GM12878 (cell line): ENCODE measurements around the gene EIF3D. TPM values are rescaled to one million over a fixed set of nuclear protein-coding genes. Genes with fewer than 3 reads are reported as not detected.

Experiments
- ATAC-seq: fragments of 200-7000 bp; cut with Tn5 transposase; 3 replicates; pipeline ENCODE4 v1.9.1; 2020; ENCODE audit warnings: mild to moderate bottlenecking, moderate library complexity
- BruUV-seq: library from RNA; stranded (reverse); fragments of 400-500 nt; replicated peaks from 2 replicates; lab custom pipeline; 2021; lab: Mats Ljungman, UMichigan
- CTCF ChIA-PET: fragments of 300-600 bp; sonication (Branson Sonifier 250); formaldehyde crosslinking; extraction: SDS; loops from one replicate; lab custom pipeline; 2021; ENCODE audit warnings: inconsistent platforms; lab: Yijun Ruan, JAX
- POLR2A ChIA-PET: fragments of 350-600 bp; formaldehyde crosslinking; extraction: SDS; loops from one replicate; lab custom pipeline; 2021; ENCODE audit warnings: inconsistent platforms; lab: Charles Lee
- RAD21 ChIA-PET: fragments of 300-600 bp; sonication (Branson Sonifier 250); formaldehyde crosslinking; loops from one replicate; lab custom pipeline; 2023; ENCODE audit warnings: antibody characterized with exemption; ENCODE audit not compliant: unreplicated experiment; lab: Charles Lee
- SMC1A ChIA-PET: fragments of 300-600 bp; sonication (Branson Sonifier 250); formaldehyde crosslinking; loops from one replicate; lab custom pipeline; 2023; ENCODE audit not compliant: unreplicated experiment, uncharacterized antibody; lab: Charles Lee
- DNase-seq: peaks from one replicate; pipeline ENCODE4 v3.0.0-alpha.2; 2011; ENCODE audit warnings: low read depth, low spot score
- FAIRE-seq: peaks from 3 replicates; lab custom pipeline; 2011; peaks lifted over from hg19 to GRCh38; lab: Jason Lieb, UNC
- H2AFZ ChIP-seq: 2 replicates; pipeline ENCODE4 v1.6.0; 2011; ENCODE audit warnings: low read depth, low read length, control low read depth; ENCODE audit not compliant: control insufficient read depth
- H3K27ac ChIP-seq: 2 replicates; pipeline ENCODE4 v1.5.1; 2011; ENCODE audit warnings: control low read depth; ENCODE audit not compliant: control insufficient read depth, insufficient read depth
- H3K27me3 ChIP-seq, 2 experiments: replicated peaks in 1 of 2; 2 replicates each; pipeline versions ENCODE4 v1.6.0 to v1.6.1; 2011; ENCODE audit warnings: low read length in 1 of 2; ENCODE audit not compliant: control insufficient read depth in 2 of 2, insufficient read depth in 2 of 2
- H3K36me3 ChIP-seq, 2 experiments: 2 replicates each; pipeline ENCODE4 v1.5.1; 2011; ENCODE audit warnings: low read length in 1 of 2; ENCODE audit not compliant: control insufficient read depth in 2 of 2, insufficient read depth in 2 of 2
- H3K4me1 ChIP-seq: 2 replicates; pipeline ENCODE4 v1.6.1; 2011; ENCODE audit warnings: mild to moderate bottlenecking, low read length, moderate library complexity, mixed read lengths; ENCODE audit not compliant: control insufficient read depth, insufficient read depth
- H3K4me2 ChIP-seq: 2 replicates; pipeline ENCODE4 v1.6.0; 2011; ENCODE audit warnings: control low read depth; ENCODE audit not compliant: control insufficient read depth, insufficient read depth
- H3K4me3 ChIP-seq: fragments of 200-600 bp; sonication (generic); 2 replicates; pipeline ENCODE4 v1.5.1; 2016
- H3K79me2 ChIP-seq: 2 replicates; pipeline ENCODE4 v1.6.0; 2011; ENCODE audit warnings: low read length; ENCODE audit not compliant: control insufficient read depth, insufficient read depth
- H3K9ac ChIP-seq: 2 replicates; pipeline ENCODE4 v1.8.0; 2011; ENCODE audit warnings: low read length, control low read depth, mixed read lengths; ENCODE audit not compliant: control insufficient read depth, insufficient read depth
- H3K9me3 ChIP-seq: replicated peaks from 3 replicates; pipeline ENCODE4 v1.5.1; 2011; ENCODE audit warnings: mild to moderate bottlenecking, low read length; ENCODE audit not compliant: control insufficient read depth, insufficient read depth
- H4K20me1 ChIP-seq: 2 replicates; pipeline ENCODE4 v1.6.0; 2011; ENCODE audit not compliant: control insufficient read depth, insufficient read depth
- BACH1 ChIP-seq: fragments of 450-650 bp; IDR thresholded peaks from 2 replicates; pipeline ENCODE4 v1.6.1; 2017; ENCODE audit warnings: mild to moderate bottlenecking, borderline replicate concordance
- BCL11A ChIP-seq: IDR thresholded peaks from 2 replicates; pipeline ENCODE4 v1.6.1; 2011; ENCODE audit warnings: low read depth, low read length
- CUX1 ChIP-seq: IDR thresholded peaks from 2 replicates; pipeline ENCODE4 v1.6.1; 2012; ENCODE audit warnings: improper control_type of control experiment, low read depth, low read length; ENCODE audit not compliant: insufficient replicate concordance
- GATAD2B ChIP-seq: fragments of 450-650 bp; conservative IDR thresholded peaks from 2 replicates; pipeline ENCODE4 v1.6.1; 2017; ENCODE audit warnings: low read depth, mild to moderate bottlenecking, moderate library complexity
- WGBS: methylation state at CpG from one replicate; pipeline ENCODE4 v1.1.6; 2016; ENCODE audit warnings: low lambda C conversion rate; ENCODE audit not compliant: insufficient replicate concordance, insufficient coverage; ENCODE audit errors: missing lambda C conversion rate; 5-methylcytosine and 5-hydroxymethylcytosine counted together
- in situ Hi-C: fragments of 300-500 bp; cut with MboI; formaldehyde crosslinking; loops from 9 replicates; pipeline ENCODE4 v1.14.3; 2018; ENCODE audit warnings: mixed read lengths
- intact Hi-C: fragments of 100-400 bp; cut with micrococcal nuclease; formaldehyde crosslinking; loops from one replicate; pipeline ENCODE4 v1.14.2; 2022; ENCODE audit not compliant: unreplicated experiment
- polyA plus RNA-seq, 11 experiments: library from polyadenylated mRNA; depleted of rRNA in 4 of 11; unstranded in 6 of 11; stranded (reverse) in 5 of 11; fragments of >200 nt; fragmentation: Nextera tagmentation in 4 of 11; fragmentation: Illumina TruSeq in 1 of 11; extraction: Ambion mirVana in 4 of 11; extraction: Trizol in 1 of 11; gene quantifications; 1 replicate in 1 of 11; 2 replicates in 10 of 11; pipeline versions ENCODE4 v1.2.1 to v1.2.3, GENCODE V29; 2011 to 2016; ENCODE audit warnings: inconsistent platforms in 2 of 11, missing spikeins in 2 of 11, low read depth in 1 of 11
- total RNA-seq, 4 experiments: library from RNA; depleted of rRNA in 3 of 4; stranded (reverse); fragments of >200 nt in 3 of 4; fragmentation: Illumina TruSeq in 1 of 4; extraction: Trizol in 1 of 4; gene quantifications; 2 replicates each; pipeline versions ENCODE4 v1.2.1 to v1.2.3, GENCODE V29; 2013 to 2021
- TF ChIP-seq, protein P1 (sequence below): IDR thresholded peaks from 2 replicates; pipeline ENCODE4 v1.6.1; 2011; ENCODE audit warnings: borderline replicate concordance, low read depth, mild to moderate bottlenecking, moderate library complexity, mixed read lengths, low read length; ENCODE audit not compliant: insufficient read depth; ENCODE audit errors: extremely low read length

Gene EIF3D
- total and polyA plus RNA-seq, 10 of the 15 experiments (the other 5 are each of a cell fraction or from before 2014, with no cell fraction given): 240 to 558 (median 420) TPM

DNA sequence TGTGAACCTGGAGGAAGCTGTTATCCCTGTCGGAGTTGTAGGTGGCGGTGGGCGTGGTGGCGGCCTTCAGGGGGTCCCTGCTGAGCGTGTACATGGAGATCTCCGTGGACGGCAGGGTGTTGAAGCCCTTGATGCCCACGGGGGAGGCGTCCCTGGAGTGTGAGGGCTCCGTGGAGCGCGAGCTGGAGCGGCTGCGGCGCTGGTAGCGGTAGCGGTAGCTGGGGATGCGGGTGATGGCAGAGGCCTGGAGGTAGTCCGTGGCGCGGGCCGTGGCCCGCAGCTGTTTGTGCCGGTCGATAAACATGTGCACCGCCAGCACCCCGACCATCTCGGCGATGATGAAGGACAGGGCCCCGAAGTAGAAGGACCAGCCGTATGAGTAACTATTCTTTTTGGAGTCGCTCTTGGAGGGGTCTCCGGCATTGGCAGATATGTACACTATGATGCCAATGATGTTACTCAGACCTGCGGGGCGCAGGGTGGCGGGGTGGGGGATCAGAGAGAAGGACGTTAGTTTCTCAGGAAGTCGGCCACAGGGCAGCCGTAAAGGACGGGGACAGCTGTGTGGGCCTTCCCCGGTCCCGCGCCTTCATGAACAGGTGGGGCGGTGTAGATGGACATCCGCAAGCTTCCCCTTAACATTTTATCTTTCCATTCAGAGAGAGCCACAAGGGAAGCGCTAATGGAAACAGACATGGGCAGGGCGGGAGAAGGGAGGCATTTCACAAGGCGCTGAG is 35.6 kb upstream of the EIF3D start:
- Histone ChIP-seq H3K27ac (no peak overlapping the region), H3K27me3 (peaks cover 2 to 3% of the 10 kb centered on the region in 2 experiments; a peak in 3 of 4 replicates), H4K20me1 (no peaks in the 10 kb centered on the region), H3K4me2 (no peak overlapping the region), H3K79me2 (no peaks in the 10 kb centered on the region), H3K4me1 (no peaks in the 10 kb centered on the region), H3K9me3 (no peaks in the 10 kb centered on the region), H2AFZ (no peak overlapping the region), H3K4me3 (no peak overlapping the region), H3K9ac (no peak overlapping the region), H3K36me3 (no peaks in the 10 kb centered on the region)
- ChIA-PET POLR2A (no interaction called here), SMC1A (no interaction called here), CTCF (no interaction called here), RAD21 (no interaction called here)
- FAIRE-seq (no peak), DNase-seq (no peak), ATAC-seq (no peak)
- TF ChIP-seq GATAD2B: no peak
- TF ChIP-seq CUX1: no peak
- no peak for TF ChIP-seq BACH1
- TF ChIP-seq BCL11A: no peak
- TF ChIP-seq, protein P1, sequence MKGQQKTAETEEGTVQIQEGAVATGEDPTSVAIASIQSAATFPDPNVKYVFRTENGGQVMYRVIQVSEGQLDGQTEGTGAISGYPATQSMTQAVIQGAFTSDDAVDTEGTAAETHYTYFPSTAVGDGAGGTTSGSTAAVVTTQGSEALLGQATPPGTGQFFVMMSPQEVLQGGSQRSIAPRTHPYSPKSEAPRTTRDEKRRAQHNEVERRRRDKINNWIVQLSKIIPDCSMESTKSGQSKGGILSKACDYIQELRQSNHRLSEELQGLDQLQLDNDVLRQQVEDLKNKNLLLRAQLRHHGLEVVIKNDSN: no peak
- no TSS peak for BruUV-seq
- 70% methylated on average over 42 of the region's 48 CpGs for WGBS
- in situ Hi-C loops (no loop called here), intact Hi-C loops (no loop called here)
